ENCODE results near the gene CDH13. TPM values are rescaled to one million over a fixed set of nuclear protein-coding genes. Genes with fewer than 3 reads are reported as not detected.
A peak's percentile ranks its signal among the peaks of the same experiment; 100 is the strongest.

CDH13 gene
- total RNA-seq, 2 donors from 2014 or later: 228 to 280 TPM

DNA sequence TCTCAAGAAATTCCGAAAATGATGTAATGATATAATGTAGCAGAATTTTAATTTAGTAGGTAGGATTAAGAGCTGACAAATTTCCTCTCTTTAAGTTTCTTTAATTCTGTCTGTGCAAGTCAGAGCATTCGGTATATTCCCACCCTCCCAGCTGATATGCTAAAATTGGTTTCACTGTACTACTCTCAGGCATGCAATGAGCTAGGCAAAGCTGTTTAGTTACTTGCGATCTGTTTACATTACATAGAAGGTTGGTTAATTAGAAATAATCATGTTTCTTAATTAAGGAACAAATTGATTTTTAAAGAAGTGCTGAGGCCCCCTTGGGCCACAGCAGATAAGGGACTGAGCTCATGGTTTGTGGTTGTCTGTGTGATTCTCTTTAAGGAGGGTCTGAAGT, 748.2 kb downstream of the CDH13 start:
- no peak for ATAC-seq (ENCODE audit: insufficient number of reproducible peaks, low FRiP score, low read depth)
- no peak for TF ChIP-seq CTCF (IDR thresholded peaks at IDR 0.05)

GRCh38 chr16:83389751-83390150, 763.0 kb downstream of the CDH13 start:
- ATAC-seq (ENCODE audit: insufficient number of reproducible peaks, low FRiP score, low read depth): no peak
- no peaks in the 10 kb centered on the region for H3K27me3 ChIP-seq (replicated peaks; ENCODE audit: insufficient read depth)
- no peak overlapping the region for H3K4me3 ChIP-seq
- H3K36me3 ChIP-seq: no peaks in the 10 kb centered on the region
- H3K9me3 ChIP-seq: no peaks in the 10 kb centered on the region
- H3K4me1 ChIP-seq (ENCODE audit: control insufficient read depth in 1 of 2, low read depth in 2 of 2): peaks cover 0 to 55% of the 10 kb centered on the region in 2 donors
- TF ChIP-seq CTCF (IDR thresholded peaks at IDR 0.05): no peak
- H3K27ac ChIP-seq: peak overlapping the region in 1 of 2 donors; percentile 41
- no peak for DNase-seq (ENCODE audit: low spot score)

More for the DNA sequence above, 748.2 kb downstream of the CDH13 start:
- no peak overlapping the region for H3K4me3 ChIP-seq
- no peaks in the 10 kb centered on the region for H3K27me3 ChIP-seq (replicated peaks; ENCODE audit: insufficient read depth)
- no peaks in the 10 kb centered on the region for H3K36me3 ChIP-seq
- no peaks in the 10 kb centered on the region for H3K9me3 ChIP-seq
- no peak for DNase-seq (ENCODE audit: low spot score)
- H3K4me1 ChIP-seq (ENCODE audit: control insufficient read depth in 1 of 2, low read depth in 2 of 2): no peaks in the 10 kb centered on the region
- H3K27ac ChIP-seq: no peak overlapping the region

DNA sequence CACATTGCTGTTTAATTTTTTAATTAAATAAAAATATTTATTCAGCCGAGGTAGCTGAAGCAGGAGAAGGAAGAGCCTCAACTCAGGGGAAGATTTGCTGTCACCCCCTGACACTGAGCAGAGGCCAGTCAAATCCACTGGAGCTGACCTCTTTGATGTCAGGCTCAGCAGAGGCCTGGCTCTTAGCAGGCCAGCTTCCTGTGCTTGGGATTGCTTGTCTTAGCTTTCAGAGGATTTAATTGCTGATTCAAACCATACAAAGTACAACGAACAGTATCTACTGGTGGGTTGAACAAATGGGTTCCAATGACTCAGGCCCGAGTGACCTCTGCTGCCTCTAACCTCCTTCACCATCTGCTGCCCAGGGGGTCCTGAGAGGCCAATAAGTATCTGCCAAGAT, 764.0 kb downstream of the CDH13 start:
- TF ChIP-seq CTCF (IDR thresholded peaks at IDR 0.05): no peak
- H3K9me3 ChIP-seq: no peaks in the 10 kb centered on the region
- ATAC-seq (ENCODE audit: insufficient number of reproducible peaks, low FRiP score, low read depth) (no peak), DNase-seq (ENCODE audit: low spot score) (no peak)
- H3K27me3 ChIP-seq (replicated peaks; ENCODE audit: insufficient read depth): no peaks in the 10 kb centered on the region
- no peak overlapping the region for H3K4me3 ChIP-seq
- peak overlapping the region in 1 of 2 donors; percentile 41 for H3K27ac ChIP-seq
- no peaks in the 10 kb centered on the region for H3K36me3 ChIP-seq
- peaks cover 0 to 55% of the 10 kb centered on the region in 2 donors for H3K4me1 ChIP-seq (ENCODE audit: control insufficient read depth in 1 of 2, low read depth in 2 of 2)

- Histone ChIP-seq H3K9me3 (no peaks in the 10 kb centered on the region), H3K4me3 (no peak overlapping the region), H3K4me1 (ENCODE audit: control insufficient read depth in 1 of 2, low read depth in 2 of 2) (peaks cover 0 to 57% of the 10 kb centered on the region in 2 donors), H3K27ac (peak overlapping the region; percentile 43 to 76), H3K36me3 (no peaks in the 10 kb centered on the region), H3K27me3 (replicated peaks; ENCODE audit: insufficient read depth) (no peaks in the 10 kb centered on the region)
- TF ChIP-seq CTCF (IDR thresholded peaks at IDR 0.05): no peak
- ATAC-seq (ENCODE audit: insufficient number of reproducible peaks, low FRiP score, low read depth): peak; percentile 18
- DNase-seq (ENCODE audit: low spot score): no peak
These were observed 766.0 kb downstream of the CDH13 start for GRCh38 chr16:83392743-83393142.

GRCh38 chr16:83393196-83393981, 766.6 kb downstream of the CDH13 start:
- peaks cover 0 to 61% of the 10 kb centered on the region in 2 donors for H3K4me1 ChIP-seq (ENCODE audit: control insufficient read depth in 1 of 2, low read depth in 2 of 2)
- no peak for TF ChIP-seq CTCF (IDR thresholded peaks at IDR 0.05)
- peak overlapping the region; percentile 43 to 76 for H3K27ac ChIP-seq
- ATAC-seq (ENCODE audit: insufficient number of reproducible peaks, low FRiP score, low read depth) (peak; percentile 70), DNase-seq (ENCODE audit: low spot score) (peak; percentile 14)
- H3K36me3 ChIP-seq: no peaks in the 10 kb centered on the region
- H3K9me3 ChIP-seq: no peaks in the 10 kb centered on the region
- H3K4me3 ChIP-seq: no peak overlapping the region
- H3K27me3 ChIP-seq (replicated peaks; ENCODE audit: insufficient read depth): no peaks in the 10 kb centered on the region
